GM12865 (cell line): ENCODE results near the gene SYNDIG1.

Experiments
- DNase-seq: peaks from one replicate; pipeline ENCODE4 v3.0.0; 2010; ENCODE audit warnings: low read depth
- H3K4me3 ChIP-seq: 2 replicates; pipeline ENCODE4 v1.5.1; 2011; ENCODE audit warnings: mild to moderate bottlenecking, low read depth, low read length, control low read depth
- TF ChIP-seq, protein P1 (sequence below): IDR thresholded peaks from 2 replicates; pipeline ENCODE4 v1.5.1; 2011; ENCODE audit warnings: low read length, control low read depth, low read depth, inconsistent platforms; ENCODE audit not compliant: insufficient read depth; ENCODE audit errors: missing control alignments

The SYNDIG1 gene

DNA sequence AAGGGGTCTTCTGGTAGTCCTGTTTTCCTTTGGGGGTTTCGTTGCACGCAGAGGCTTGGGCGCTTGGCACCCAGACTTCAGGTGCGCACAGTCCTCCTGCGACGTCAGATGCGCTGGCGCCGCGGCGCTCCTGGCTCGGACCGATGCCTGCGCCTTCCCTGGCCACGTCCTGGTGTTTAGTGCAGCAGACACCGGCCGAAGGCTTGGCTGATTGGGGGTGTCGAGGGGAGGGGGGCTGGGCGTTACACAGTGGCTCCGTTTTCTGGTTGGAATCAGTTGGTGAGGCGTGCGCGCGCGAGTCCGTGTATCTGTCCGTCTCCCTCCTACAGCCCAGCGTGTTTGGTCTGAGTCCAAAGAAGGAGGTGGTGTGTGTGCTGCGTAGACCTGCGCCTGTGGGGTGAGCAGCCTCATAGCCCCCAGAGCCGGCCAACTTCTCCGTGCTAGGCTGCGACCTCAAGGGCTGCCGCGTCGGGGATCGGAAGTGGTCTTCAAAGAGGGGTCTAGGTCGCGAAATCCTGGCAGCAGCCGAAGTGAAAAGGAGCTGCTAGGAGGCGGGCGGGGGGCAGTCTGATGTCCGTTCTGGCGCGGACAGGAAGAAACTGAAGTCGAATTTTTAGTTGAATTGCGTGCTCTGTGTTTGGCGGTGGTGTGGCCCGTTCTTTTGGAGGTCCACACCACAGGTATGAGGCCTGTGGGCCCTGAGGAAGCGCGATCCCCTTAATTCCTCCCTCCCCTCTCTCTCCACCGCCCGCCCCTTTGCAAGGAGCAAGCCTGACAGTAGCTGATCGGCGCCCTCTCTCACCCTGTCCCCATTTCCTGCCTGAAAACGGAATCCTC is 1.5 kb downstream of the SYNDIG1 start:
- no peak overlapping the region for H3K4me3 ChIP-seq
- TF ChIP-seq, protein P1, sequence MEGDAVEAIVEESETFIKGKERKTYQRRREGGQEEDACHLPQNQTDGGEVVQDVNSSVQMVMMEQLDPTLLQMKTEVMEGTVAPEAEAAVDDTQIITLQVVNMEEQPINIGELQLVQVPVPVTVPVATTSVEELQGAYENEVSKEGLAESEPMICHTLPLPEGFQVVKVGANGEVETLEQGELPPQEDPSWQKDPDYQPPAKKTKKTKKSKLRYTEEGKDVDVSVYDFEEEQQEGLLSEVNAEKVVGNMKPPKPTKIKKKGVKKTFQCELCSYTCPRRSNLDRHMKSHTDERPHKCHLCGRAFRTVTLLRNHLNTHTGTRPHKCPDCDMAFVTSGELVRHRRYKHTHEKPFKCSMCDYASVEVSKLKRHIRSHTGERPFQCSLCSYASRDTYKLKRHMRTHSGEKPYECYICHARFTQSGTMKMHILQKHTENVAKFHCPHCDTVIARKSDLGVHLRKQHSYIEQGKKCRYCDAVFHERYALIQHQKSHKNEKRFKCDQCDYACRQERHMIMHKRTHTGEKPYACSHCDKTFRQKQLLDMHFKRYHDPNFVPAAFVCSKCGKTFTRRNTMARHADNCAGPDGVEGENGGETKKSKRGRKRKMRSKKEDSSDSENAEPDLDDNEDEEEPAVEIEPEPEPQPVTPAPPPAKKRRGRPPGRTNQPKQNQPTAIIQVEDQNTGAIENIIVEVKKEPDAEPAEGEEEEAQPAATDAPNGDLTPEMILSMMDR = no peak
- no peak for DNase-seq

GRCh38 chr20:24472426-24472825 is 3.0 kb downstream of the SYNDIG1 start:
- TF ChIP-seq, protein P1 = no peak
- H3K4me3 ChIP-seq = no peak overlapping the region
- DNase-seq = no peak

DNA sequence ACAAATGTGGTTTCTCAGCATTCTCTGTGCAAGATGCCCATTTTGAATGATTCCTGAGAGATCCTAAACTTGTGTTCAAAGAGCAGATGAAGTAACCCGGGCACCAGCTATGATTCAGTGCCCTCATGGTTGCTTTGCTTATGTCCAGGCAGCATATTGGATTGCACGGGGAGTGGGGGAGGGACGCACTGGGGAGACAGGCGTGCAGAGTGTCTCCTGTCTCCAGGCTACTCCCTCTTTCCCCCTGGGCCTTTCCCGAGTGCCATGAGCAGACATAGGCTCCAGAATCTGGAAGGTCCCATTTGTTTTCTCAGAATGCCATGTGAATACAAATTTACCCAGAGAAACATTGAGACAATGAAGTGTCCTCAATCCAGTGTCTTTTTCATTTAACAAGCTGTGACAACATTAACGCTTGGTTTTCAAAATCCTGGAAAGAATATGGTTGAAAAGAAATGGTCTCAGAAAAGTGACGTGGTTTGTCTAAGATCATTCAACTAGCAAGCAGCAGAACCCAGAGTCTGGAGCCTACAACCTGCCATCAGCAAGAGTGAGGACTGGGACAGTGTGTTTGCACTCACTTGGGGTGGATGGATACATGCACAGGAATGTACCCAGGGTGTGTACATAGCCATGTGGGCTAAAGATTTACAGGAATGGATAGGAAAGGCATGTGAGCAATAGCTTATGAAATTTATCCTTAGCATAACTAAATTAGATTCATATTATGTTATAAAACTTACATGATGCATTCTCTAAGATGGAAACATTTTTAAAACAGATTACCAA is 4.2 kb downstream of the SYNDIG1 start:
- H3K4me3 ChIP-seq = no peak overlapping the region
- TF ChIP-seq, protein P1 = no peak
- DNase-seq = no peak

DNA sequence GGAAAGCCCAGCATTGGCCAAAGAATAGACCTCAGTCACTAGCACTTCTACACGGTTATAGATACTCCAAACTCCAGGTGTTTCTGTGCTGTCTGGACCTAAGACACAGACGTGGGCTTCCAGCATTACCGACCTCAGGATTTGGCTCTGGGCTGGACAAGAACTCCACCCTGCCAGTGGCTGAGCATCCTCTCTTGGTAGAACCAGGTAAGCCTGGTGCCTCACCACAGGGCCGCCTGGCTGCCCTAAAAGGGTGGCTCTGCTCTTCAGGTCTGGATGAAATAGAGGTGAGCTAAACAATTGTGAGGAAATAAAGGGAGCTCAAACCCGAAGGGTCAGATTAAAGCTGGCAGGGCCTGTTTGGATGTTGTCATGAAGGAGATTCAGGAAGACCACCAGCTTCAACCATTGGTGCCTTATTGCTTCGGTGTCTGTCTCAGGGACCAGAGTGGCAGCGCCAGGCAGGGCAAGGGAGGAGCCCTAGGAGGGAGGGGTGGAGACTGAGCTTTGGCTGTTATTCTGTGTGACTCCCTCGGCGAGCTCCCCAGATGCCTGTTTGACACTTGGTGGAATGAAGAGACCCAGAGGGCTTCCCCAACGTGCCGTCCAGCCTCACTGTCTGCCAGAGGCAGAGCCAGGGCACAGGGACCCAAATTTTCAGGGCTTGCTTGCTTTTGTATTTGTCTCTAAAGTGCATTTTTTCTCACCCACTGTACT is 8.6 kb downstream of the SYNDIG1 start:
- TF ChIP-seq, protein P1 = no peak
- H3K4me3 ChIP-seq = no peak overlapping the region
- no peak for DNase-seq

GRCh38 chr20:24478584-24478983 is 9.2 kb downstream of the SYNDIG1 start:
- TF ChIP-seq, protein P1 = no peak

DNA sequence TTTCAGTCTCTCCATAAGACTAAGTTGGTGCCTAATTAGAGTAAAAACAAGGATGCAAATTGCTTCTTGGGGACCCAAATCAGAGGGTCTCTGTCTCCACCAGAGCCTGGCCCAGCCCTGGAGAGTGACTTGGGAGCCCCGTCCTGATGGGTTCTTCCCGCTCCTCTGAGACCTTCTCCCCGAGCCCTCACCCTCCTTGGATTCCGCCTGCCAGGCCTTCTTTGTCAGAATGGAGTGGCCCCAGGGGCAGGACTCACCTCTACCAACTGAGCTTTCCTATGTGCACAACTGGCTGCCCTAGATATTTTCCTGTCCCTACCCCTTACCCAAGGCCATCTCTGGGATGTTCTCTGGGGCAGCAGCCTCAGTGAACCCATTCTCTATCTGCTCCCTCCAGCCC is 9.7 kb downstream of the SYNDIG1 start:
- DNase-seq = no peak
- TF ChIP-seq, protein P1 = no peak

More at GRCh38 chr20:24478584-24478983, 9.2 kb downstream of the SYNDIG1 start:
- DNase-seq = no peak
- no peak overlapping the region for H3K4me3 ChIP-seq

More for the DNA sequence above, 9.7 kb downstream of the SYNDIG1 start:
- H3K4me3 ChIP-seq = no peak overlapping the region
